ENCODE measurements around the gene COL15A1.
A peak's percentile ranks its signal among the peaks of the same experiment; 100 is the strongest.

COL15A1 gene

GRCh38 chr9:99037769-99038483, 94.2 kb downstream of the COL15A1 start:
- DNase-seq (ENCODE audit: low read depth): peak; percentile 61

- DNase-seq (ENCODE audit: low read depth): no peak
Measured at GRCh38 chr9:99038484-99038820, 94.7 kb downstream of the COL15A1 start.

- peak; percentile 50 for DNase-seq (ENCODE audit: low read depth)
Measured at GRCh38 chr9:99039505-99040182, 95.9 kb downstream of the COL15A1 start.

- DNase-seq (ENCODE audit: low read depth): no peak
Measured at GRCh38 chr9:99040251-99040900, 96.7 kb downstream of the COL15A1 start.

DNA sequence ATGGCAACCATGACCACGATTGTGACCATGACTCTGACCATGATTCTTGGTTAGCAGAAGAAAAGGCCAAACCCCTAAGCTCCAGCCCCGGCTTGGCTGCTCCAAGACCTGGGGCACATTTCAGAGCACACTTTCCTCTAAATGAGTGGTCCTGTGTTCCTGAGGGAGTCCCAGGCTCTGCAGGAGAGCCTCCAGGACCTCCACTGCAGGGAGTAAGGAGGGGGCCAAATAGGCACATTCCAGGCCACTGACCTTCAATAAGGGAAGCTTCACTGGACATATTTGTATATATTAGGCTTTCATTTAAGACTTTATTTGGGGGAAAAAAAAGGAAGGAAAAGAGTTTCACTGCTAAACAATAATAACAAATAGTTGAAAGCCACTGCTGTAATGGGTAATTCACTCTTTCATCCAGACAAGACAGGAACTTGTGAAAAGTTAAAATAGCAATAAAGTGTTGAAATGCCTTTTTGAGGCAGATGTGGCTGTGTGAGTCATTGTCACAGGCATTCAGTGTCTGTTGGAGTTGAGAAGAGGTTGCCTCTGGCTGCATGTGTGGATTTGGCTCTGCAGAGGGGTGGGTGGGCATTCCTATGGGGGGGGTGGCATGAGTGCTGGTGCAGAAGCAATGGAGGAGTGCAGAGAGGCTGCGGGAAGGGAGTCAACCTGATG, 97.3 kb downstream of the COL15A1 start:
- peak; percentile 97 for DNase-seq (ENCODE audit: low read depth)

- no peak for DNase-seq (ENCODE audit: low read depth)
Measured at GRCh38 chr9:99041618-99042017, 97.9 kb downstream of the COL15A1 start.

DNA sequence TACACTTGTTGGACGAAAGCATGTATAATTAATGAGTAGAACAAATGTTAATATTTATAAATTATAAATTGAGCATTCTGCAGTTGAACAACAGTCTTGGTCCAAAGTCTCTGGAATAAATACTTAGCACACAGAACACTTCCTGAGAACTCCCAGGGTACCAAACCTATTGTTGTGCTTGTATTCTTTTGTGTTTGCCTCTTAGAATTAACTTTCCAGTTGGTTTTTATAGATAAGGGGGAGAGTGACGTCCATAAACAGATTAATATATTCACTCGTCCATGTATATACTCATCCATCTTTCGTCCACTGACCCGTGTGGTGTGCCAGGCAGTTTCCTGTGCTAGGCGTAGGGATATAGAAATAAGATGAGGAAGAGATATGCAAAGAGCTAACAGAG, 98.9 kb downstream of the COL15A1 start:
- DNase-seq (ENCODE audit: low read depth): no peak

GRCh38 chr9:99044827-99045226, 101.1 kb downstream of the COL15A1 start:
- DNase-seq (ENCODE audit: low read depth): peak; percentile 38

- DNase-seq (ENCODE audit: low read depth): no peak
Measured at GRCh38 chr9:99046068-99046467, 102.4 kb downstream of the COL15A1 start.

DNA sequence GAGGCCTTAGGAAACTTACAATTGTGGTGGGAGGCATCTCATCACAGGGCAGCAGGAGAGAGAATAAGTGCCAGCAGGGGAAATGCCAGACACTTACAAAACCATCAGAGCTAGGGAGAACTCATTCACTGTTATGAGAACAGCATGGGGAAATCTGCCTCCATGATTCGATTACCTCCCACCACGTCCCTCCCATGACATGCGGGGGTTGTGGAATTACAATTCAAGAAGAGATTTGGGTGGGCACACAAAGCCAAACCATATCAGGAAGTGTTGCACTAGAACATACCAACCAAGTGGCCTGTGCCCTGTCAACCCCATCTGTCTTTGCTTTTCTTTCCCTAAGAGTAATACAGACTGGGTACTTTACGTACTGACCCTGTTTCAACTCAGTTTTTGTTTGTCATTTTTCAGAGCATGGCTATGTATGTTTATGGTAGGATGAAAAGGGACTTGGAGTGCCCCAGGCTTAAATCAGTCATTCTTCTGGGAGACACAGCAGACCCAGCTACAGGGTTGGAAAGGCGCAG, 102.9 kb downstream of the COL15A1 start:
- DNase-seq (ENCODE audit: low read depth): no peak

- DNase-seq (ENCODE audit: low read depth): no peak
Measured at GRCh38 chr9:99049228-99049627, 105.5 kb downstream of the COL15A1 start.

DNA sequence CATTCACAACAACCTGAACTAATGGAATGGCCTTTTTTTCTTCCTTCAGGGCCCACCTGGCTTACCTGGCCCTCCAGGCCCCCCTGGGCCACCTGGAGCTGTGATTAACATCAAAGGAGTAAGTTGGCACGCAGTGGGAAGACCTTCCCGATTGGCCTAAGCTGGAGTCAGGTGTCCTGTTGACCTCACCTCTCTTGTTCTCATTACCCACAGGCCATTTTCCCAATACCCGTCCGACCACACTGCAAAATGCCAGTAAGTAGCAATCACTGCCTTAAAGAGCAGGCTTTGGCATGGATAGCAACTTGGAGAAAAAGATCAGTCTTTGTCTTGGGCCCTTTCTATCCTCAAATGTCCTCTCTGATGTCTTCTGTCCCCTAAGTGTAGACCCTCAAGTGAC, 105.9 kb downstream of the COL15A1 start:
- no peak for DNase-seq (ENCODE audit: low read depth)

DNA sequence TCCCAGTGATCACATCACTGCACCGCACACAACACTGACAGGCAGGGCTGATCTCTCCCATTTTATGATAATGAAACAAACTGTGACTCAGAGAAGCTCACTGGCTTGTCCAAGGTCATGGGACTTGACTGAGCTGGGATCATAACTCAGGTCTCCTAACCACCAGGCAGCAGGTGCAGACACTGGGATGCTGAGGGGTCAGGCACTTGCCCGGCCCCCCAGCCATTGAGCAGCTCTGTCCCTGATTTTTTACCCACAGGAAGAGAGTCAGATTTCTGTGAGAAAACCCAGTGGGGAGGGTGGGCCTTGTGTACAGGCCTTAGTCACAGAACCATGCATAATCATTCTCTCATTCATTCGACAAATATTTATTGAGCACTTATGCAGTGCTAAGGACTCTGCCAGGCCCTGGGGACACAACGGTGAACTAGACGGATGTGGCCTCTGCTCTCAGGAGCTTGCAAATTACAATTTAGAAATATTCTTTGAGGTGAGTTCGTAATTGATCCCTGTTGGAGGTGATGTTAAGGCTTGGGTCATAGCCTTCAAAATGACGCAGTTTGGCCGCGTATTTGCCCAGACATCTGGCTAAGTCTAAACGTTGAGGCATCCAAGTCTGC, 106.7 kb downstream of the COL15A1 start:
- peak; percentile 75 for DNase-seq (ENCODE audit: low read depth)

- no peak for DNase-seq (ENCODE audit: low read depth)
Measured at GRCh38 chr9:99050924-99051323, 107.2 kb downstream of the COL15A1 start.

GRCh38 chr9:99051406-99051805, 107.7 kb downstream of the COL15A1 start:
- no peak for DNase-seq (ENCODE audit: low read depth)

DNA sequence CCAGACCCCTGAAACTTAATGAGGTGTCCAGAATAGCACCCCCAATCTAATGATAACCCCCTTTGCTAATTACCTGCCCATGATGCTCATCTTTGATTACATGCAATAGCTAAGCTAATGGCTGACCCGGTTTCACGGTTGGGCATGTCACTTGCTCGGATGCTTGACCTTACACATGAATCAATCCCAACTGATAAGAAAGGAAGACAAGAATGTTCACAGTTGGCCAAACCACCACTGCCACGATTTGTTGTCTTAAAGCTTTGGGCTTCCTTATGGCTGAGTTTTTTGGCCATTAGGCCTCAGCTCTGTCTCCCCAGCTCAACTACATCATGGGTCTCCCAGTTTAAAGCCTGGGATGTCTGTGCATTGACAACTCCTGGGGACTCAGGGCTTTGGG, 108.1 kb downstream of the COL15A1 start:
- no peak for DNase-seq (ENCODE audit: low read depth)

- no peak for DNase-seq (ENCODE audit: low read depth)
Measured at GRCh38 chr9:99052815-99053715, 109.4 kb downstream of the COL15A1 start.

GRCh38 chr9:99054581-99054980, 110.9 kb downstream of the COL15A1 start:
- DNase-seq (ENCODE audit: low read depth): peak; percentile 80

DNA sequence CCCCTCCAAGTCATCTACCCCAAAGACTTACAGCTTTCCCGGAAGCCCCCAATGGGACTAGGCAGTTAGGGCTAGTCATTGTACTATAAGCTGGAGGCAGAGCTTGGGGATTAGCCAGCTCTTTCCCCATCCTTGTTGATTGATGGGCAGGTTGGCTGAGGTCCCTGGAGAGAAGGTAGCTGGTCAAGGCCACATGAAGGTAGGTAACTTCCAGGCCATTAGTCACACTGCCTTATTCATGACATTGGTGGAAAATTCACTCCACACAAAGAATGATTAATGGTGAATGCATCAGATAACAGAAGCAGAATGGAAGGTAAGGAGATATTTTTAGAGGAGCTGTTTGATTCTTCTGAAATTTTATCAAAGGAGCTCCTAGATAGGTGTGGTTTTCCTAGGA, 111.7 kb downstream of the COL15A1 start:
- DNase-seq (ENCODE audit: low read depth): no peak

GRCh38 chr9:99056186-99056585, 112.5 kb downstream of the COL15A1 start:
- DNase-seq (ENCODE audit: low read depth): no peak
